Naive thymus-derived CD8-positive, alpha-beta T cell (primary cell): ENCODE measurements around the gene RMP24.
A peak's percentile ranks its signal among the peaks of the same experiment; 100 is the strongest.

Source experiments
- ATAC-seq, 2 donors: fragments of 150-1000 bp; cut with Tn5 transposase in 1 of 2; sonication (Bioruptor Pico), chemical (Tn5 transposase) in 1 of 2; 1 replicate in 1 of 2; 2 replicates in 1 of 2; pipeline ENCODE4 v1.10.0; 2021; ENCODE audit warnings: mild to moderate bottlenecking in 2 of 2, moderate library complexity in 2 of 2
- POLR2A ChIA-PET: fragments of 350-600 bp; sonication (Branson Sonifier 250); formaldehyde crosslinking; loops from one replicate; lab custom pipeline; 2021; ENCODE audit warnings: antibody characterized with exemption; lab: Charles Lee
- DNase-seq, 10 donors: peaks; one replicate each; pipeline versions ENCODE4 v3.0.0 to v3.0.0-alpha.2; 2020 to 2022
- H3K27ac Mint-ChIP-seq, 10 donors: one replicate each; pipeline ENCODE4 v1.8.0; 2020 to 2022; ENCODE audit warnings: mild to moderate bottlenecking in 10 of 10, mixed read lengths in 10 of 10, moderate library complexity in 4 of 10, inconsistent platforms in 1 of 10
- H3K27me3 Mint-ChIP-seq, 5 donors: one replicate each; pipeline ENCODE4 v1.8.0; 2021 to 2022; ENCODE audit warnings: mixed read lengths in 5 of 5
- H3K36me3 Mint-ChIP-seq, 3 donors: one replicate each; pipeline ENCODE4 v1.8.0; 2020 to 2022; ENCODE audit warnings: mixed read lengths in 3 of 3, mild to moderate bottlenecking in 2 of 3, inconsistent platforms in 1 of 3
- H3K4me1 Mint-ChIP-seq, 4 donors: one replicate each; pipeline ENCODE4 v1.8.0; 2021 to 2022; ENCODE audit warnings: mixed read lengths in 4 of 4
- H3K4me3 Mint-ChIP-seq, 10 donors: one replicate each; pipeline ENCODE4 v1.8.0; 2020 to 2022; ENCODE audit warnings: mild to moderate bottlenecking in 10 of 10, mixed read lengths in 10 of 10, moderate library complexity in 6 of 10, inconsistent platforms in 1 of 10
- H3K9me3 Mint-ChIP-seq, 9 donors: one replicate each; pipeline ENCODE4 v1.8.0; 2020 to 2022; ENCODE audit warnings: mixed read lengths in 9 of 9, mild to moderate bottlenecking in 3 of 9, inconsistent platforms in 1 of 9, moderate library complexity in 1 of 9

The RMP24 gene

DNA sequence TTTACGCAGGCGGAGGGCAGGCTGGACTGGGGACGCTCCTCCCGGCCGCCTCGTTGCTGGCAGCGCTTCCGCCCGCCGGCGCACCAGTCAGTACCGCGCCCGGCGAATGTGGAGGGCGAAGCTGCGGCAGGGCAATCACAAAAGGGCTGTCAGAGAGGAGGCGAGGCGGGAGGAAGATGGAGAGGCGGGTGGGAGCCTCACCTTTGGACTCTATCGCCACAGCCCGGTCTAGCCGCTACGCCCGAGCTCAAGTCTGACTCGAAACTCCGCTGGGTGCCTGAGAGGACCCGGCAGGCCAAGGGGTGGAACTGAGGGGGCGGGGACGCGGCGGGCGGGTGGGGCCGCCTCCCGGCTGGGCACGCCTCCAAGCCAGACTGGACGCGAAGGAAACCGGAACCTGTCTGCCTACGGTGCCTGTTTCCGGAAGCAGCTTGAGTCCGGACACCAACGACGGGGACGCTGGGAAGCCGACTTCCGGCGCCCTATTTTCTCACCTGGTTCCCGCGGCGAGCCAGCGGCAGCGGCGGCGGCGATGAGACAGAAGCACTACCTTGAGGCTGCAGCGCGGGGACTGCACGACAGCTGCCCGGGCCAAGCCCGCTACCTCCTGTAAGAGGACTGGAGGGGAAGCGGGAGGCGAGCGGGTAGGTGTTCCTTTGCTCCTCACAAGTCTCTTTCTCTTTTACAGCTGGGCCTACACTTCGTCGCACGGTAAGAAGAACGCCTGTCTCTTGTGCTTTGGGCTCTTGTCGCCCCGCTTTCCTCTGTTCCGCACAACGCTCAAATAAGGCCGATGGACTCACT, at the start of gene RMP24:
Gene RMP24 (plus strand): TSS at position 483 of the 804 bp plus-strand sequence.
- Mint-ChIP-seq H3K9me3 (no peaks in the 10 kb centered on the region), H3K27me3 (peaks cover 0 to 1% (median 0%) of the 10 kb centered on the region in 5 donors), H3K4me3 (peak within 1 kb of the TSS; percentile 86 to 98 (median 96)), H3K36me3 (peaks cover 3 to 26% (median 21%) of the 10 kb centered on the region in 3 donors), H3K4me1 (peaks cover 34 to 67% (median 65%) of the 10 kb centered on the region in 4 donors), H3K27ac (peak within 1 kb of the TSS; percentile 94 to 98 (median 97))
- POLR2A ChIA-PET: interaction anchor here (0.6 to 4.1 kb wide), 10 partner anchors 58 to 732 kb away, joined by 3 to 27 read pairs (median 4); partner anchors contain the start of genes ELP2, GALNT1, INO80C and RPRD1A
- ATAC-seq (peak; percentile 85), DNase-seq (peak; percentile 88 to 95 (median 93))

DNA sequence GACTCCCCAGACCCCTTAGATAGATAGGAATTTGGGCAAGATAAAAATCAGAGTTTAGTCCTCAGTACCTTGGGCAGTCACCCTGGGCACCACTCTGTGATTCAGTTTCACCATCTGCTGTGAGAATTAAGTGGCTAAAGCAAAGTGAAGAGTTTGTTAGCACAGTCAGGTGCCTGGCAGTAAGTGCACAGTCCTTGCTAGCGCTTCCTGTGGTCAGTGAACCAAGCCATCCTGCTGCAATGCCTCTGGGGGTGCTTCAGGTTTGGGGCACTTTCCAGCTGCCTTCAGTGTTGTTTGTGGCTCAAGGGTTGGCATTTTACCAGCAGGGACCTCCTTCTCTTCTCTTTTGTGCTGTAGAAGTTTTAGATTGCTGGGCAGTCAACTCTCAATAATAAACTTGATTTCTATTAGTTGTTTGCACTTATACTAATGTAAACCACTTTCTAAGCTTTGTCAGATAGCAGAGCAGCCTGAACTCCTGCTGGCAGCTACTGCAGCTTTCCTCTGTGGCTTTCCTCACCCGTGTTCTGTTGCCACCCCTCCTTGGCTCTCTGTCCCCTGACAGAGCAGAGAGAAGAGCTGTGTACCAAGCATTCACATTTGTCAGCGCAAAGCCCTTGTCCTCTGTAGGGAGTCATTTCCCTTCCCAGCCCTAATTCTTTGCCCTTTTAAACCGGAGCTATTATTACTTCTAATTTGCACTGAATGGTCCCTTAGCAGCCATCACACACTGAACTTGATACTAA, 48.4 kb upstream of the RMP24 start:
- DNase-seq (no peak), ATAC-seq (no peak)
- no peaks in the 10 kb centered on the region for H3K4me1 Mint-ChIP-seq
- H3K36me3 Mint-ChIP-seq: no peaks in the 10 kb centered on the region
- POLR2A ChIA-PET: no interaction called here
- H3K27me3 Mint-ChIP-seq: peaks cover 3 to 20% (median 9%) of the 10 kb centered on the region in 5 donors
- H3K4me3 Mint-ChIP-seq: no peak overlapping the region
- peaks cover 0 to 5% (median 0%) of the 10 kb centered on the region in 9 donors for H3K9me3 Mint-ChIP-seq
- no peak overlapping the region for H3K27ac Mint-ChIP-seq

DNA sequence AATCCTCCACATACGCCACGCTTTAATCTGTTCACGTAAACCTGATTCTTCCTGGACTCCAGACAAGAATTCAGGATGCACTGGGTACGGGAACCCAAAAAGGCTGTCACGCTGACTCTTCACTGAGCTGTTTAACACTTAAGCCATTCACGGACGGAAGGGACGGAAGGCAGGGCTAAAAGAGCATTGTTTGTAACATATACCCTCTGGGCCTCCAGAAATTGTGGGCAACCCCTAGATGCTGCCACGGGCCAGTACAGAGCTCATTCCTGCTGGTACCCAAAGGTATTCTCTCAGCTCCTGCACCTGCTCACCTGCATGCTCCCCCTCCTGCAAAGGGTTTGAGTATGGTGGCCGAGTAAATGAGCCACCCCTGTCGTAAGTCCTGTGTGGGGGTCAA, 45.6 kb upstream of the RMP24 start:
- ATAC-seq: no peak
- peaks cover 0 to 22% (median 4%) of the 10 kb centered on the region in 9 donors for H3K9me3 Mint-ChIP-seq
- POLR2A ChIA-PET: no interaction called here
- H3K4me3 Mint-ChIP-seq: no peak overlapping the region
- DNase-seq: no peak
- no peak overlapping the region for H3K27ac Mint-ChIP-seq
- no peaks in the 10 kb centered on the region for H3K4me1 Mint-ChIP-seq
- H3K27me3 Mint-ChIP-seq: peaks cover 3 to 20% (median 9%) of the 10 kb centered on the region in 5 donors
- peaks cover 0 to 10% (median 2%) of the 10 kb centered on the region in 3 donors for H3K36me3 Mint-ChIP-seq

DNA sequence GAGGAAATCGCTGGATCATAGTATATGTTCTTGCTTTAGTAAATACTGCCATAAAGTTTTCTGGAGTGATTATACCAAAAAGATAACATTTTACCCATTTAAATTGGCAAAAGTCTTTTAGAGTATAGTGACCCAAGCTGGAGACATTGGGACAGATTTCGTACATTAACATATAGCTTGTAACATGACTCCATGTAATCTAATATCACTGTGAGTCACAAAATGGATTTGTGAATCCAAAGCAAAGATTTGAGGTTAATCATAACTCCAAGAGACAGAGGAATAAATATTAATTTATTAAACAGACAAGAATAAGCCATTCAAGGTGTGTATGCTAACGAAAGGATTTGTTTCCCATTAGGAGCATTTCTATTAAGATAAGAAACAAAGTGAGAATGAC, 45.0 kb upstream of the RMP24 start:
- H3K36me3 Mint-ChIP-seq: peaks cover 0 to 10% (median 2%) of the 10 kb centered on the region in 3 donors
- no peak overlapping the region for H3K4me3 Mint-ChIP-seq
- DNase-seq: no peak
- H3K27ac Mint-ChIP-seq: no peak overlapping the region
- no peak for ATAC-seq
- peaks cover 3 to 16% (median 9%) of the 10 kb centered on the region in 5 donors for H3K27me3 Mint-ChIP-seq
- POLR2A ChIA-PET: no interaction called here
- H3K4me1 Mint-ChIP-seq: no peaks in the 10 kb centered on the region
- H3K9me3 Mint-ChIP-seq: peaks cover 0 to 22% (median 4%) of the 10 kb centered on the region in 9 donors

DNA sequence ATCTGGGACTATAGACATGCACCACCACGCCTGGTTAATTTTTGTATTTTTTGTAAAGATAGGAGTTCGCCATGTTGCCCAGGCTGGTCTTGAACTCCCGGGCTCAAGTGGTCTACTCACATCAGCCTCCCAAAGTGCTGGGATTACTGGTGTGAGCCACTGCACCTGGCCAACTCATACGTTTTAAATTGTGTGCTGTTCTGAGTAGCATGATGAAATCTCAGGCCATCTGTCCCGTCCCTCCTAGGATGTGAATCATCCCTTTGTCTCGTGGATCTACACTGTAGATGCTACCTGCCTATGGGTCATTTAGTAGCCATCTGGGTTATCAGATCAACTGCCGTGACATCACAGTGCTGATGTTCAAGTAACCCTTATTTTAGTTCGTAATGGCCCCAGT, 38.5 kb upstream of the RMP24 start:
- no peaks in the 10 kb centered on the region for H3K4me1 Mint-ChIP-seq
- no peak overlapping the region for H3K27ac Mint-ChIP-seq
- DNase-seq (no peak), ATAC-seq (no peak)
- peaks cover 0 to 3% (median under 1%) of the 10 kb centered on the region in 5 donors for H3K27me3 Mint-ChIP-seq
- H3K4me3 Mint-ChIP-seq: no peak overlapping the region
- H3K36me3 Mint-ChIP-seq: peaks cover 0 to 10% (median 2%) of the 10 kb centered on the region in 3 donors
- peaks cover 0 to 18% (median 5%) of the 10 kb centered on the region in 9 donors for H3K9me3 Mint-ChIP-seq
- POLR2A ChIA-PET: no interaction called here

DNA sequence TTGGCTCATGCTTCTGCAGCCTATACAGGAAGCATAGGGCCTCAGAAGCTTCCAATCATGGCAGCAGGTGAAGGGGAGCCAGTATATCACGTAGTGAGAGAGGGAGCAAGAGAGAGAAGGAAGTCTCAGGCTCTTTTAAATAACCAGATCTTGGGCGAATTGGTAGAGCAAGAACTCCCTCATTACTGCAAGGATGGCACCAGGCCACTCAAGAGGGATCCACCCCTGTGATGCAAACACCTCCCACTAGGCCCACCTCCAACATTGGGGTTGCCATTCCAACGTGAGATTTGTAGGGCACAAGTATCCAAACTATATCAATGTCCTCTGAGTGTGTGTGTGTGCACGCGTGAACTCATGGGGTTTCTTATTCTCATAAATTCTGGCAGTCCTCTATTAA, 37.6 kb upstream of the RMP24 start:
- peaks cover 0 to 9% (median 4%) of the 10 kb centered on the region in 9 donors for H3K9me3 Mint-ChIP-seq
- H3K27me3 Mint-ChIP-seq: peaks cover 0 to 10% (median 5%) of the 10 kb centered on the region in 5 donors

DNA sequence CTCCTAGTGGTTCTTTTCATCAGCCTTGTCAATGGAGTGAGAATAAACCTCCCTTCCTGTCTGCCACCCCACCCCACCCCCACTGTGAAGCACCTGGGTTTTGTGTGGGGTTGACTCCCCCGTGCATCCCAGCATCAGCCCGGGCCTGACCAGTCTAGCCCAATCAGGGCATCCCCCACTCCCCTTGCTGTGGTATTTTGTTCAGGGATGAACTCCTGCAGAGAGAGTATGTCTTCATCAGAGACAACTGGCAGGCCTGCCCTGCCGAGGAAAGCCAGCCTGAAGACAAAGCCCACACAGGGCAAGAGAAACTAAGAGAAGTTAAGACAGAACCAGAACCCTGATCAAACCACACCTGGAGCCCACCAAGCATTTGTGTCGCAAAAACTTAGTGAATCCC, 36.7 kb upstream of the RMP24 start:
- no peak overlapping the region for H3K27ac Mint-ChIP-seq
- H3K27me3 Mint-ChIP-seq: peaks cover 0 to 11% (median 5%) of the 10 kb centered on the region in 5 donors
- POLR2A ChIA-PET: no interaction called here
- H3K4me1 Mint-ChIP-seq: no peaks in the 10 kb centered on the region
- DNase-seq (no peak), ATAC-seq (no peak)
- no peaks in the 10 kb centered on the region for H3K36me3 Mint-ChIP-seq
- no peak overlapping the region for H3K4me3 Mint-ChIP-seq
- H3K9me3 Mint-ChIP-seq: peaks cover 0 to 3% (median 0%) of the 10 kb centered on the region in 9 donors

More for the DNA sequence above, 37.6 kb upstream of the RMP24 start:
- Mint-ChIP-seq H3K36me3 (peaks cover 0 to 5% (median 0%) of the 10 kb centered on the region in 3 donors), H3K27ac (no peak overlapping the region), H3K4me3 (no peak overlapping the region), H3K4me1 (no peaks in the 10 kb centered on the region)
- ATAC-seq: no peak
- POLR2A ChIA-PET: no interaction called here
- no peak for DNase-seq

DNA sequence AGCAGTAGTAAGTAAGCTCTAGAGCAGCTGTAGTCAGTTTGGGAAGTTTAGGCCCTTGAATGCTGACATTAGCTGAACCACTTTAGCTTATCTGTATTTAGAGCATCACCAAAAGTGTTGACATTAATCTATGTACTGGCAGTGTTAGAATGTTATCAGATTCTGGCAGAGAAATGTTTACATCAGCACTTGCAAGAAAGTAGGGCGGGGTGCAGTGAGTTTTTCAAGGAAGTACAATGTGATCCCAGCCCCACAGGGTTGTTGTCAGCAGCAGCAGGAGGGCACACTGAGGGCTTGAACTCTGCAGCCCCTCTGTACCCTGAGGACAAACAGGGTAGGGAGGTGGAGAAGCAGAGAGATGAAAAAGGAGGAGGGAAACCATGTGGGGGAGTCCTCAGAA, 35.5 kb upstream of the RMP24 start:
- ATAC-seq: no peak
- Mint-ChIP-seq H3K27ac (peak overlapping the region in 1 of 10 donors; percentile 32), H3K27me3 (peaks cover 0 to 11% (median 7%) of the 10 kb centered on the region in 5 donors), H3K4me1 (no peaks in the 10 kb centered on the region), H3K4me3 (no peak overlapping the region), H3K36me3 (no peaks in the 10 kb centered on the region), H3K9me3 (peaks cover 0 to 3% (median 0%) of the 10 kb centered on the region in 9 donors)
- no peak for DNase-seq
- POLR2A ChIA-PET: no interaction called here

DNA sequence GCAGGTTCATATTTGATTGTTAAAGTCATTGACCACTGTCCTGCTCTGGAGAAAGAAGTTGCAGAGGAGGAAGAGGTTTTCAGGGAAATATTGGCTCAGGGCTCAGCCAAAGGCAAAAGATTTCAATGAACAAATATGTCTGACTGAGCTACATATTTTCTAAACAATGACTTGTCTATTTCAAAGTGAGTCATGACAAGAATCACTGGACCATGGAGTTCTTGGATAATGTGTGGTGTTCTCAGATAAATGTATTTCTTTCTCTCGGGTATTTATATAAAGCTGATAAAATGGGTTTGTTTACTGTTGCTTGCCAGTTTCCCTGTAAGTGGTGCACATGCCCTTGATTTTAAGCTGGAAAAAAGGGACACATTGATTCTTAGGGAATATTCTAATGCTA, 34.3 kb upstream of the RMP24 start:
- peaks cover 1 to 18% (median 9%) of the 10 kb centered on the region in 5 donors for H3K27me3 Mint-ChIP-seq
- POLR2A ChIA-PET: interaction anchor here (0.7 kb wide), 1 partner anchor 664 kb away, joined by 3 read pairs; no protein-coding TSS in a partner anchor
- no peak for DNase-seq
- H3K27ac Mint-ChIP-seq: no peak overlapping the region
- no peak overlapping the region for H3K4me3 Mint-ChIP-seq
- H3K36me3 Mint-ChIP-seq: no peaks in the 10 kb centered on the region
- no peak for ATAC-seq
- H3K9me3 Mint-ChIP-seq: peaks cover 0 to 3% (median 0%) of the 10 kb centered on the region in 9 donors
- no peaks in the 10 kb centered on the region for H3K4me1 Mint-ChIP-seq

DNA sequence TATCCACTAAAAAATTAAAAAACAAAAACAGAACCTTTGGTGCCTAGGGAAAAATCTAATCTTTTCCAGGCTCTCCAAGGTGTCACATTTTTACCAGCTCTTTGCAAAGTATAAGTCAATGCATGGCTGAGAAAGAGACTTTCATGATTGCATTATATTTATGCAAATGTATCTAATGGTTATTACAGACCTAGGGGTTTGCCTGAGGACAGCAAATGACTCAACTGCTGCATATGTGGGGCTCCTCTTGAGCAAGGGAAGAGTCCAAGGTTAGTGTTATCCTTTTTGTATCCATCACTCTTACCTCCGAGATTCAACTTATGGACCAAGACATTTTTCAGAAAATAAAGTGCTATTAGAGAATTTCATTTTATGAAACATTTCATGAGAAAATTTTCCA, 33.9 kb upstream of the RMP24 start:
- POLR2A ChIA-PET: interaction anchor here (0.7 kb wide), 1 partner anchor 664 kb away, joined by 3 read pairs; no protein-coding TSS in a partner anchor
- no peaks in the 10 kb centered on the region for H3K4me1 Mint-ChIP-seq
- DNase-seq (no peak), ATAC-seq (no peak)
- H3K36me3 Mint-ChIP-seq: no peaks in the 10 kb centered on the region
- H3K27ac Mint-ChIP-seq: no peak overlapping the region
- H3K27me3 Mint-ChIP-seq: peaks cover 1 to 18% (median 9%) of the 10 kb centered on the region in 5 donors
- no peak overlapping the region for H3K4me3 Mint-ChIP-seq
- H3K9me3 Mint-ChIP-seq: peaks cover 0 to 3% (median 0%) of the 10 kb centered on the region in 9 donors

DNA sequence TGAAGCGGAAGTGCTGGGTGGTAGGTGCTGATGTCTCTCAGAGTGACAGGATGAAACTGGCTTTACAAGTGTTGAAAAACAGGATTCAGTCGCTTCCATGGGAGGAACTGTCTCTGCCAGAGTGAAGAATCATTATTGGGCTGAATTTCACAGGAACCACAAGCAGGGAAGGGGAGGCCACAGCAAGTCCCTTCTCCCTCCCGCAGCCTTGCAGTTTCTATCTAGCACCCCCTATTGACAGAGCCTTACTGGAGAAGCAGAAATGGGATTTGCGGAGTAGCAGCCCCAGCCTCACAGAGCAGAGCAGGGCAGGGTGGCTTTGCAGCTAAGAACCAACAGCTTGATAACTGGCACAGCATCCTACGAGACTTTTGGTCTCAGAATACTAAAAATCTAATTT, 33.3 kb upstream of the RMP24 start:
- Mint-ChIP-seq H3K4me3 (no peak overlapping the region), H3K27ac (peak overlapping the region in 1 of 10 donors; percentile 65), H3K36me3 (no peaks in the 10 kb centered on the region), H3K4me1 (no peaks in the 10 kb centered on the region), H3K27me3 (peaks cover 1 to 18% (median 9%) of the 10 kb centered on the region in 5 donors), H3K9me3 (peaks cover 0 to 3% (median 0%) of the 10 kb centered on the region in 9 donors)
- no peak for ATAC-seq
- DNase-seq: no peak
- POLR2A ChIA-PET: no interaction called here

DNA sequence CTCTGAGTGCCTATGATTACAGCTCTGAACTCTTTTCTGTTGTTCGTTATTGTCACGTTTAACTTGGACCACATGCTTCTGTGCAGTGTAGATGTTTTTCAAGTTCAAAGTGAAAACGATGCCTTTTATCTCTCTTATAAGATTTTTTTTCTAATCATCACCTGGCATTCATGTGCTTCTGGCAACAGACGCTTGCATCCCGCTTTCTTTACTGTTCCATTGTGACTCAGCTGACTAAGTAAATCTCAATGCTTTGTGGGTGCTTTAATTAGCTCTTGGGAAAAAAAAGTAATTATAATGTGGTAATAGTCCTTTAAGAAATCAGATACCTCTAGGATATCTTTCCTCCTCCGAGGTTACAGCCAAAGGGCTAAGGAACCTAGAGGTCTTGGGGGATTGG, 31.2 kb upstream of the RMP24 start:
- Mint-ChIP-seq H3K27ac (no peak overlapping the region), H3K4me1 (no peaks in the 10 kb centered on the region), H3K9me3 (peaks cover 0 to 3% (median 0%) of the 10 kb centered on the region in 9 donors), H3K4me3 (no peak overlapping the region), H3K27me3 (peaks cover 1 to 18% (median 9%) of the 10 kb centered on the region in 5 donors), H3K36me3 (no peaks in the 10 kb centered on the region)
- DNase-seq: no peak
- ATAC-seq: no peak
- POLR2A ChIA-PET: no interaction called here
